Trophoblast cell (in vitro differentiated cells and primary cell): ENCODE results near the gene SERPINA1. TPM values are rescaled to one million over a fixed set of nuclear protein-coding genes. Genes with fewer than 3 reads are reported as not detected.
A peak's percentile ranks its signal among the peaks of the same experiment; 100 is the strongest.

Experiments used
- DNase-seq, 2 donors: peaks; one replicate each; pipeline ENCODE4 v3.0.0-alpha.2; 2016
- H2AFZ ChIP-seq: 2 replicates; pipeline ENCODE4 v1.6.1; 2013; ENCODE audit warnings: low read length, moderate library complexity, mild to moderate bottlenecking; ENCODE audit not compliant: insufficient read depth, poor library complexity
- H2AK5ac ChIP-seq: 2 replicates; pipeline ENCODE4 v1.6.1; 2013; ENCODE audit warnings: mild to moderate bottlenecking, low read length
- H2BK120ac ChIP-seq: 2 replicates; pipeline ENCODE4 v1.6.1; 2013; ENCODE audit warnings: low read length, mild to moderate bottlenecking, moderate library complexity; ENCODE audit not compliant: insufficient read depth, poor library complexity
- H2BK12ac ChIP-seq: 2 replicates; pipeline ENCODE4 v1.6.1; 2013; ENCODE audit warnings: mild to moderate bottlenecking, low read length, moderate library complexity
- H2BK5ac ChIP-seq: 2 replicates; pipeline ENCODE4 v1.6.1; 2013; ENCODE audit warnings: low read length, low read depth, moderate library complexity, mild to moderate bottlenecking; ENCODE audit not compliant: poor library complexity
- H3K14ac ChIP-seq: 2 replicates; pipeline ENCODE4 v1.6.1; 2013; ENCODE audit warnings: mild to moderate bottlenecking, low read length
- H3K18ac ChIP-seq: 2 replicates; pipeline ENCODE4 v1.6.1; 2013; ENCODE audit warnings: mild to moderate bottlenecking, low read length
- H3K23ac ChIP-seq: 2 replicates; pipeline ENCODE4 v1.6.1; 2013; ENCODE audit warnings: low read length
- H3K27ac ChIP-seq: 2 replicates; pipeline ENCODE4 v1.5.1; 2013; ENCODE audit warnings: low read depth, mild to moderate bottlenecking, inconsistent platforms, low read length, moderate library complexity
- H3K27me3 ChIP-seq: 2 replicates; pipeline ENCODE4 v1.6.1; 2013; ENCODE audit warnings: inconsistent platforms, mild to moderate bottlenecking, low read length, moderate library complexity; ENCODE audit not compliant: insufficient read depth
- H3K36me3 ChIP-seq, 2 experiments: 1 replicate in 1 of 2; 2 replicates in 1 of 2; pipeline ENCODE4 v1.6.1; 2013; ENCODE audit warnings: low read length in 2 of 2, mild to moderate bottlenecking in 2 of 2, moderate library complexity in 1 of 2; ENCODE audit not compliant: insufficient read depth in 2 of 2, control insufficient read depth in 1 of 2
- H3K4ac ChIP-seq: 2 replicates; pipeline ENCODE4 v1.6.1; 2013; ENCODE audit warnings: low read depth, mild to moderate bottlenecking, low read length, moderate library complexity
- H3K4me1 ChIP-seq, 2 experiments: 1 replicate in 1 of 2; 2 replicates in 1 of 2; pipeline ENCODE4 v1.6.1; 2013; ENCODE audit warnings: low read length in 2 of 2, mild to moderate bottlenecking in 2 of 2, moderate library complexity in 1 of 2; ENCODE audit not compliant: insufficient read depth in 2 of 2, control insufficient read depth in 1 of 2
- H3K4me2 ChIP-seq: 2 replicates; pipeline ENCODE4 v1.6.1; 2013; ENCODE audit warnings: inconsistent platforms, mild to moderate bottlenecking, low read length, moderate library complexity
- H3K4me3 ChIP-seq: 2 replicates; pipeline ENCODE4 v1.5.1; 2013; ENCODE audit warnings: mild to moderate bottlenecking, low read depth, low read length, inconsistent platforms
- H3K79me1 ChIP-seq: one replicate; pipeline ENCODE4 v1.6.1; 2013; ENCODE audit warnings: low read length
- H3K79me2 ChIP-seq: 2 replicates; pipeline ENCODE4 v1.6.1; 2013; ENCODE audit warnings: low read length, mild to moderate bottlenecking; ENCODE audit not compliant: control insufficient read depth, insufficient read depth, poor library complexity
- H3K9ac ChIP-seq: 2 replicates; pipeline ENCODE4 v1.6.1; 2013; ENCODE audit warnings: mild to moderate bottlenecking, low read length
- H3K9me3 ChIP-seq: 2 replicates; pipeline ENCODE4 v1.6.1; 2013; ENCODE audit warnings: low read depth, mild to moderate bottlenecking, control low read depth, inconsistent platforms, low read length; ENCODE audit not compliant: insufficient read depth
- H4K12ac ChIP-seq: 2 replicates; pipeline ENCODE4 v1.6.1; 2013; ENCODE audit warnings: low read depth, mild to moderate bottlenecking, low read length, moderate library complexity
- H4K8ac ChIP-seq: 2 replicates; pipeline ENCODE4 v1.6.1; 2013; ENCODE audit warnings: low read depth, mild to moderate bottlenecking, low read length, moderate library complexity
- H4K91ac ChIP-seq: one replicate; pipeline ENCODE4 v1.6.1; 2013; ENCODE audit warnings: low read depth, mild to moderate bottlenecking, low read length, moderate library complexity
- WGBS: extraction: QIAGEN DNeasy Blood & Tissue Kit; methylation state at CpG from one replicate; pipeline ENCODE4 v1.1.7; 2013; ENCODE audit warnings: missing lambda C conversion rate; ENCODE audit not compliant: insufficient read length, insufficient coverage; ENCODE audit errors: extremely low coverage; 5-methylcytosine and 5-hydroxymethylcytosine counted together
- polyA plus RNA-seq: library from polyadenylated mRNA; stranded (reverse); fragments of 200-250 nt; gene quantifications from 2 replicates; pipeline ENCODE4 v1.2.3, GENCODE V29; 2013

SERPINA1 gene
- 0.14 and 0.19 TPM in 2 replicates for polyA plus RNA-seq

DNA sequence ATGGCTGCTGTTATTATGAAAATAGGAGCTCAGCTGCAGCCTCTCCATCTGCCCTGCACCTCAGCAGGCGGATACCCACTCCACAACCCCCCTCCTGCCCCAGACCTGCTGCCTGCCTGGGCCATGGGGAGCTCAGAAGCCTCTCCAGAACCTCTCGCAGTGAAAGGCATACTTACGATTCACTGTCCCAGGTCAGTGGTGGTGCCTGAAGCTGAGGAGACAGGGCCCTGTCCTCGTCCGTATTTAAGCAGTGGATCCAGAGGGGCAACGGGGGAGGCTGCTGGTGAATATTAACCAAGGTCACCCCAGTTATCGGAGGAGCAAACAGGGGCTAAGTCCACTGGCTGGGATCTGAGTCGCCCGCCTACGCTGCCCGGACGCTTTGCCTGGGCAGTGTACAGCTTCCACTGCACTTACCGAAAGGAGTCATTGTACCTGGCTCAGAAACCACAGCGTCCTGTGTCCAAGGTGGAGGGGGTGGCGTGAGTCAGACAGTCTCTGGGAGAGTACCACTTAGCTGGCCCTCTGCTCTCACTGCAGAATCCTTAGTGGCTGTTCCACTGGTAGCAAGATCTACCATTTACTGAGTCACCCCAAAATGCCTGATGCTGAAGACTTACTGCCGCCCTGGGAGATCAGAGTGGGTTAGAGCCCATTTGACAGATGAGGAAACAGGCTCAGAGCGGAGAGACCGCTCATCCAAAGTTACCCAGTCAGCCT, at the start of gene SERPINA1:
Gene SERPINA1, minus strand, starts transcription at position 219 of the 720 bp plus-strand sequence. CDS start 5,365 bp downstream, outside the sequence.
- H4K8ac ChIP-seq: no peak within 1 kb of the TSS
- no peak within 1 kb of the TSS for H4K12ac ChIP-seq
- no peaks in the 10 kb centered on the region for H3K9me3 ChIP-seq
- no peak within 1 kb of the TSS for H3K18ac ChIP-seq
- no peak within 1 kb of the TSS for H4K91ac ChIP-seq
- H3K14ac ChIP-seq: no peak within 1 kb of the TSS
- H3K4me3 ChIP-seq: no peak within 1 kb of the TSS
- no peak within 1 kb of the TSS for H2BK5ac ChIP-seq
- no peak within 1 kb of the TSS for H2BK12ac ChIP-seq
- no CpG with 5 or more reads among the region's 18 CpGs for WGBS
- H3K27ac ChIP-seq: no peak within 1 kb of the TSS
- no peak within 1 kb of the TSS for H2AFZ ChIP-seq
- no peaks in the 10 kb centered on the region for H3K27me3 ChIP-seq
- H3K4me1 ChIP-seq: peaks cover 0 to 3% of the 10 kb centered on the region in 2 experiments
- no peak within 1 kb of the TSS for H3K4me2 ChIP-seq
- no peak for DNase-seq
- H2BK120ac ChIP-seq: no peak within 1 kb of the TSS
- no peaks in the 10 kb centered on the region for H3K79me2 ChIP-seq
- no peak within 1 kb of the TSS for H3K9ac ChIP-seq
- no peak within 1 kb of the TSS for H3K23ac ChIP-seq
- H3K79me1 ChIP-seq: no peaks in the 10 kb centered on the region
- H3K4ac ChIP-seq: no peak within 1 kb of the TSS
- no peaks in the 10 kb centered on the region for H3K36me3 ChIP-seq
- no peak within 1 kb of the TSS for H2AK5ac ChIP-seq

DNA sequence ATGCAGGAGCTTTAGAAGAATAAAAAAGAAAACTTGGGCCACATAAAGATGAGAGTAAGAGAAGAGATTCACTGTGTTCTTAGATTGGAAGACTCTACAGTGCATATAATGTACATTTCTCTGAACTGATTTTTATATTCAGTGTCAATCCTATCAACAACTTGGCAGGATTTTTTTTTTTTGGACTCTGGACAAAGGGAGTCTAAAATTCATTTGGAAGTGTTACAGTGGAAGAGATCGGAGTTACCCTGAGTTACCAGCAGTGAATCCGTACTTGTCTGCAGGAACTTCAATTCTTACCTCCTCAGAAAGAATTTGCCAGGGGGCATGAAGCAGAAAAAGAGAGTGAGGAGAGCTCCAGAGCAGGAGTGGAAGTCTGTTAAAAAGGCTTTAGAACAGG, 40.2 kb upstream of the SERPINA1 start:
- WGBS: no CpG with 5 or more reads among the region's 2 CpGs

DNA sequence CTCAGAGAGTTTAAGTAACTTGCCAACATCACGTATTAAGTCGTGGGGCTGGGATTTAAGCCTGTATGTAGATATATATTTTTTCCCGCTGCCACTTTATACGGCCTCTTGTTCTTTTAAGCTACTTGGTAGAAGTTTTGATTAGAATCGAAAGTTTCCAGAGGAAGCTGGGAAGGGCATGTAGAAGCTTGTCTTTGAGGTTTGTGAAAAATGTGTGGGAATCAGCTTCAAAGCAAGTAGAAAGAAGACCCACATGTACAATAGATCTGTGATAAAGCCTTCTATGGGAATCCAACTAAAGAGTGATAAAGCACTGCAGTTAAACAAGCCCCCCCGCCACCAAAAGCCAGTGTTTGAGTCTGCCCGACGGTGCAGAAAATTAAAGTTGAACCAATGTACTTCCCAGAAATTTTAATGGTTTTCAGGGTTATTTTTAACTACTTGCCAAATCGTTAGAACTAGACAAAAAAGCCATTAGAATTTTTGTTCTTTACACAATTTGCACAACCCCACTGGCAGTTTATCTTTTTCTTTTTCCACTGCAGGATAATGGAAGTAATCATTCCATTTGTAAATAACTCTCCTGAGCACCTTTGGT, 38.7 kb upstream of the SERPINA1 start:
- Histone ChIP-seq H3K4ac (no peak overlapping the region), H3K4me1 (peaks cover 0 to 3% of the 10 kb centered on the region in 2 experiments), H3K4me3 (no peak overlapping the region)

More for the DNA sequence above, 40.2 kb upstream of the SERPINA1 start:
- Histone ChIP-seq H3K27ac (no peak overlapping the region), H2AK5ac (no peak overlapping the region), H4K12ac (no peak overlapping the region), H2AFZ (no peak overlapping the region), H3K27me3 (no peaks in the 10 kb centered on the region), H3K9ac (no peak overlapping the region), H3K79me1 (peaks cover 2% of the 10 kb centered on the region), H4K8ac (no peak overlapping the region), H2BK120ac (no peak overlapping the region), H3K18ac (no peak overlapping the region), H3K4ac (no peak overlapping the region), H3K14ac (no peak overlapping the region), H2BK5ac (no peak overlapping the region), H3K23ac (no peak overlapping the region), H2BK12ac (no peak overlapping the region), H3K4me3 (no peak overlapping the region), H4K91ac (no peak overlapping the region), H3K36me3 (no peaks in the 10 kb centered on the region), H3K4me2 (no peak overlapping the region), H3K9me3 (no peaks in the 10 kb centered on the region), H3K79me2 (no peaks in the 10 kb centered on the region), H3K4me1 (peaks cover 0 to 3% of the 10 kb centered on the region in 2 experiments)
- peak in 1 of 2 donors; percentile 4 for DNase-seq

DNA sequence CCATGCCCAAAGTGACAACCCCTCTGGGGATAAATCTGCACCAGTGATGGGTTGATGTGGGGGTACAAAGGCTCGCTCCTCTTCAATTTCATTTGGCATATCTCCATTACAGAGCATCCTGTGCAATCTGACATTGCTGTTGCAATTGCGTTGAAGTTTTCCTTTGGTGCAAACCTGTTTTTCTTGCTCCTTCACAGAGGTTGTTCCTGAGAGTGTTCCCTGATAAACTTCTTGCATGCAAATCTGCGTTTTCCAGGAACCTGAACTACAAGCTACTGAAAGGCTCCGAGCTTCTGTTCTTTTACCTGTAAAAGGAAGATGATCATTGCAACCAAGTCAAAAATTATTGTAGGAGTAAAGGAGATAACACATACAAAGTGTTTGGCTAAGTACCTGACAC, 38.1 kb upstream of the SERPINA1 start:
- Histone ChIP-seq H3K79me2 (no peaks in the 10 kb centered on the region), H3K4ac (no peak overlapping the region), H3K4me1 (peaks cover 0 to 3% of the 10 kb centered on the region in 2 experiments), H3K9me3 (no peaks in the 10 kb centered on the region), H3K14ac (no peak overlapping the region), H3K27me3 (no peaks in the 10 kb centered on the region), H3K18ac (no peak overlapping the region), H3K9ac (no peak overlapping the region), H4K12ac (no peak overlapping the region), H2BK5ac (no peak overlapping the region), H3K4me2 (no peak overlapping the region), H3K36me3 (no peaks in the 10 kb centered on the region), H4K8ac (no peak overlapping the region), H3K23ac (no peak overlapping the region), H2BK120ac (no peak overlapping the region), H3K79me1 (peaks cover 2% of the 10 kb centered on the region), H2BK12ac (no peak overlapping the region), H4K91ac (no peak overlapping the region), H3K4me3 (no peak overlapping the region), H2AFZ (no peak overlapping the region), H3K27ac (no peak overlapping the region), H2AK5ac (no peak overlapping the region)
- no CpG with 5 or more reads among the region's 4 CpGs for WGBS
- peak; percentile 45 to 76 for DNase-seq

More for the DNA sequence above, 38.7 kb upstream of the SERPINA1 start:
- H3K4me2 ChIP-seq: no peak overlapping the region
- no peak overlapping the region for H2AFZ ChIP-seq
- H4K8ac ChIP-seq: no peak overlapping the region
- no peak overlapping the region for H4K12ac ChIP-seq
- no peaks in the 10 kb centered on the region for H3K36me3 ChIP-seq
- no peak overlapping the region for H3K14ac ChIP-seq
- H3K9ac ChIP-seq: no peak overlapping the region
- H3K79me2 ChIP-seq: no peaks in the 10 kb centered on the region
- H2AK5ac ChIP-seq: no peak overlapping the region
- peaks cover 2% of the 10 kb centered on the region for H3K79me1 ChIP-seq
- H3K18ac ChIP-seq: no peak overlapping the region
- WGBS: no CpG with 5 or more reads among the region's 9 CpGs
- no peak overlapping the region for H2BK120ac ChIP-seq
- no peak overlapping the region for H3K23ac ChIP-seq
- H3K27me3 ChIP-seq: no peaks in the 10 kb centered on the region
- H2BK12ac ChIP-seq: no peak overlapping the region
- H3K27ac ChIP-seq: no peak overlapping the region
- no peaks in the 10 kb centered on the region for H3K9me3 ChIP-seq
- DNase-seq: no peak
- no peak overlapping the region for H4K91ac ChIP-seq
- no peak overlapping the region for H2BK5ac ChIP-seq
